K562 (cell line): ENCODE data around the gene MAN2B1. TPM values are rescaled to one million over a fixed set of nuclear protein-coding genes. Genes with fewer than 3 reads are reported as not detected.

ENCODE experiments used
- BCL6 ChIP-seq: fragments of 250-450 bp; sonication (Bioruptor Pico); IDR thresholded peaks from 2 replicates; pipeline ENCODE4 v1.4.0; 2020
- DMBX1 ChIP-seq: fragments of 250-450 bp; sonication (Bioruptor Pico); IDR thresholded peaks from 2 replicates; pipeline ENCODE4 v1.8.0; 2022; ENCODE audit warnings: inconsistent platforms, mild to moderate bottlenecking, moderate library complexity, borderline replicate concordance
- FOXJ3 ChIP-seq: sonication (generic); formaldehyde crosslinking; IDR thresholded peaks from 2 replicates; pipeline ENCODE4 v1.4.0; 2020; ENCODE audit warnings: mild to moderate bottlenecking, missing genetic modification reagents
- KAT2B ChIP-seq: IDR thresholded peaks from one replicate; pipeline ENCODE4 v1.6.1; 2012; ENCODE audit warnings: low read depth, mild to moderate bottlenecking, control low read depth, inconsistent platforms, low read length, moderate library complexity
- MXI1 ChIP-seq: IDR thresholded peaks from 2 replicates; pipeline ENCODE4 v1.6.1; 2011; ENCODE audit warnings: low read depth, mild to moderate bottlenecking, improper control_type of control experiment, low read length
- NCOA6 ChIP-seq: fragments of 450-650 bp; IDR thresholded peaks from 2 replicates; pipeline ENCODE4 v1.6.1; 2017; ENCODE audit warnings: mild to moderate bottlenecking
- NCOR1 ChIP-seq: fragments of 450-650 bp; IDR thresholded peaks from 2 replicates; pipeline ENCODE4 v1.6.1; 2016; ENCODE audit warnings: mild to moderate bottlenecking, moderate library complexity
- PHF8 ChIP-seq: fragments of 200-600 bp; sonication (generic); IDR thresholded peaks from 2 replicates; pipeline ENCODE4 v1.6.1; 2012; ENCODE audit warnings: mixed run types, mild to moderate bottlenecking, inconsistent platforms, low read length, moderate library complexity, borderline replicate concordance
- POLR2G ChIP-seq: fragments of 200-400 bp; formaldehyde crosslinking; IDR thresholded peaks from 2 replicates; pipeline ENCODE4 v1.6.1; 2017; ENCODE audit warnings: low read depth, mild to moderate bottlenecking, antibody characterized with exemption, low read length, moderate library complexity
- POU5F1 ChIP-seq: fragments of 150-350 bp; IDR thresholded peaks from 2 replicates; pipeline ENCODE4 v1.6.1; 2014; ENCODE audit warnings: borderline replicate concordance, low read length, low read depth, mild to moderate bottlenecking; ENCODE audit not compliant: partially characterized antibody
- SFPQ ChIP-seq: fragments of 200-400 bp; formaldehyde crosslinking; IDR thresholded peaks from 2 replicates; pipeline ENCODE4 v1.6.1; 2017; ENCODE audit warnings: mild to moderate bottlenecking, low read depth, low read length, moderate library complexity
- SMARCC2 ChIP-seq: fragments of 450-650 bp; IDR thresholded peaks from 2 replicates; pipeline ENCODE4 v1.6.1; 2017; ENCODE audit warnings: antibody characterized with exemption, moderate library complexity, mild to moderate bottlenecking, low read depth
- SMC3 ChIP-seq: conservative IDR thresholded peaks from 2 replicates; pipeline ENCODE4 v1.6.1; 2011; ENCODE audit warnings: low read depth, low read length, improper control_type of control experiment; ENCODE audit not compliant: insufficient read depth
- TCF7L2 ChIP-seq: fragments of 150-350 bp; IDR thresholded peaks from 2 replicates; pipeline ENCODE4 v1.6.1; 2016; ENCODE audit warnings: low read depth, mild to moderate bottlenecking, low read length, moderate library complexity
- TSC22D4 ChIP-seq: fragments of 450-650 bp; IDR thresholded peaks from 2 replicates; pipeline ENCODE4 v1.6.1; 2016; ENCODE audit warnings: missing genetic modification characterization, missing biosample characterization, control low read depth
- YY1 ChIP-seq, 3 experiments: IDR thresholded peaks; 2 replicates each; pipeline ENCODE4 v1.6.1; 2011; ENCODE audit warnings: low read length in 2 of 3, mild to moderate bottlenecking in 2 of 3, moderate library complexity in 2 of 3, borderline replicate concordance in 1 of 3, control low read depth in 1 of 3, low read depth in 1 of 3; ENCODE audit not compliant: insufficient read depth in 3 of 3, insufficient replicate concordance in 2 of 3, control insufficient read depth in 1 of 3, insufficient read length in 1 of 3; ENCODE audit errors: extremely low read depth in 1 of 3
- ZBTB12 ChIP-seq: fragments of 250-450 bp; sonication (Bioruptor Pico); IDR thresholded peaks from 2 replicates; pipeline ENCODE4 v1.4.0; 2020
- ZNF184 ChIP-seq: sonication (generic); formaldehyde crosslinking; IDR thresholded peaks from 2 replicates; pipeline ENCODE4 v1.5.0; 2020; ENCODE audit warnings: missing genetic modification reagents
- ZNF398 ChIP-seq: fragments of 250-450 bp; sonication (Bioruptor Pico); IDR thresholded peaks from 2 replicates; pipeline ENCODE4 v1.8.0; 2021; ENCODE audit warnings: moderate library complexity, mild to moderate bottlenecking, inconsistent platforms
- ZNF436 ChIP-seq: fragments of 250-450, 450-650 bp; sonication (Bioruptor Pico); formaldehyde crosslinking; IDR thresholded peaks from 2 replicates; pipeline ENCODE4 v1.7.0; 2020; ENCODE audit warnings: mild to moderate bottlenecking
- ZNF511 ChIP-seq: sonication (generic); formaldehyde crosslinking; IDR thresholded peaks from 2 replicates; pipeline ENCODE4 v1.8.0; 2022; ENCODE audit warnings: mild to moderate bottlenecking, missing genetic modification reagents
- polyA plus RNA-seq, 8 experiments: library from polyadenylated mRNA; depleted of rRNA in 4 of 8; stranded (reverse) in 5 of 8; unstranded in 3 of 8; fragments of >200 nt; fragmentation: Nextera tagmentation in 2 of 8; fragmentation: Illumina TruSeq in 1 of 8; extraction: Ambion mirVana in 2 of 8; extraction: Trizol in 1 of 8; gene quantifications; 2 replicates each; pipeline versions ENCODE4 v1.2.1 to v1.2.3, GENCODE V29; 2011 to 2014; ENCODE audit warnings: inconsistent platforms in 1 of 8, missing spikeins in 1 of 8
- total RNA-seq, 7 experiments: library from RNA; depleted of rRNA in 6 of 7; stranded (reverse); fragments of >200 nt in 6 of 7; fragmentation: Illumina TruSeq in 2 of 7; extraction: Trizol in 2 of 7; gene quantifications; 2 replicates each; pipeline versions ENCODE4 v1.2.1 to v1.2.3, GENCODE V29; 2011 to 2021; ENCODE audit warnings: low replicate concordance in 1 of 7

MAN2B1 gene
- total and polyA plus RNA-seq, 9 of the 15 experiments (the other 6 are each of a cell fraction or from before 2014, with no cell fraction given): 0.59 to 33.8 (median 11.4) TPM

GRCh38 chr19:12610540-12611360 is 55.8 kb downstream of the MAN2B1 start, which contains the start of the genes ZNF490 and ZNF791 (continued):
- TF ChIP-seq ZNF398 (CRISPR knock-in tag) (no peak), YY1 (IDR thresholded peaks at IDR 0.05; ENCODE audit: borderline replicate concordance in 1 of 3, control insufficient read depth in 1 of 3, extremely low read depth in 1 of 3, insufficient read depth in 3 of 3, insufficient read length in 1 of 3, insufficient replicate concordance in 2 of 3, low read depth in 1 of 3, low read length in 2 of 3) (peak in 1 of 3 experiments; percentile 50), TSC22D4 (tag) (no peak), BCL6 (CRISPR knock-in tag) (no peak), SMC3 (no peak), SFPQ (no peak), ZBTB12 (CRISPR knock-in tag) (peak; percentile 79), NCOR1 (no peak; the same call in 1 of the 2 replicates), ZNF436 (CRISPR knock-in tag) (no peak), ZNF511 (CRISPR knock-in tag) (peak; percentile 69), KAT2B (no peak), POU5F1 (no peak), POLR2G (peak; percentile 90), NCOA6 (peak; percentile 89), SMARCC2 (no peak), ZNF184 (no peak), FOXJ3 (no peak), MXI1 (0 out of 2 replicates have a peak, but pooled peaks have one; percentile 56), DMBX1 (CRISPR knock-in tag) (no peak), PHF8 (peak; percentile 95; the same call in 1 of the 2 replicates), TCF7L2 (no peak)
